Mesenchymal stem cell (in vitro differentiated cells and primary cell): ENCODE data around the gene IQCF5.
"Not testable (repeated sequence)": the region's sequence is repeated elsewhere in the genome, so short reads cannot be mapped to it uniquely, and the experiment has no call there.

Experiments used
- DNase-seq: peaks from one replicate; pipeline ENCODE4 v3.0.0-alpha.2; 2013
- H2AFZ ChIP-seq: one replicate; pipeline ENCODE4 v1.6.1; 2013; ENCODE audit warnings: low read depth, mild to moderate bottlenecking, control low read depth, inconsistent platforms, low read length, moderate library complexity
- H2AK5ac ChIP-seq: 2 replicates; pipeline ENCODE4 v1.6.1; 2013; ENCODE audit warnings: low read length, moderate library complexity, mild to moderate bottlenecking, inconsistent platforms; ENCODE audit not compliant: severe bottlenecking
- H2BK120ac ChIP-seq: one replicate; pipeline ENCODE4 v1.6.1; 2013; ENCODE audit warnings: low read depth, mild to moderate bottlenecking, inconsistent platforms, low read length, moderate library complexity
- H2BK12ac ChIP-seq, 2 experiments: one replicate each; pipeline ENCODE4 v1.6.1; 2013; ENCODE audit warnings: inconsistent platforms in 2 of 2, low read length in 2 of 2, mild to moderate bottlenecking in 2 of 2, moderate library complexity in 2 of 2, control low read depth in 1 of 2
- H2BK15ac ChIP-seq: one replicate; pipeline ENCODE4 v1.6.1; 2013; ENCODE audit warnings: mild to moderate bottlenecking, low read depth, inconsistent platforms; ENCODE audit not compliant: poor library complexity, severe bottlenecking
- H2BK5ac ChIP-seq: 2 replicates; pipeline ENCODE4 v1.6.1; 2013; ENCODE audit warnings: low read depth, mild to moderate bottlenecking, low read length, control low read depth, inconsistent platforms; ENCODE audit not compliant: poor library complexity, severe bottlenecking
- H3K14ac ChIP-seq, 2 experiments: one replicate each; pipeline ENCODE4 v1.6.1; 2013; ENCODE audit warnings: inconsistent platforms in 2 of 2, low read length in 2 of 2, control low read depth in 1 of 2, mild to moderate bottlenecking in 1 of 2, moderate library complexity in 1 of 2
- H3K18ac ChIP-seq, 2 experiments: one replicate each; pipeline ENCODE4 v1.6.1; 2013; ENCODE audit warnings: inconsistent platforms in 2 of 2, low read length in 2 of 2, control low read depth in 1 of 2, low read depth in 1 of 2, mild to moderate bottlenecking in 1 of 2
- H3K23ac ChIP-seq, 2 experiments: one replicate each; pipeline ENCODE4 v1.6.1; 2013; ENCODE audit warnings: inconsistent platforms in 2 of 2, low read length in 2 of 2, mild to moderate bottlenecking in 2 of 2, moderate library complexity in 2 of 2, control low read depth in 1 of 2
- H3K27ac ChIP-seq: 2 replicates; pipeline ENCODE4 v1.5.1; 2013; ENCODE audit warnings: mild to moderate bottlenecking, moderate library complexity, low read length, control low read depth, inconsistent platforms; ENCODE audit not compliant: poor library complexity, severe bottlenecking
- H3K27me3 ChIP-seq, 2 experiments: 2 replicates each; pipeline versions ENCODE4 v1.6.1 to v1.7.0; 2013; ENCODE audit warnings: low read length in 2 of 2, mild to moderate bottlenecking in 2 of 2, moderate library complexity in 2 of 2, control low read depth in 1 of 2, inconsistent platforms in 1 of 2; ENCODE audit not compliant: control insufficient read depth in 1 of 2, insufficient read depth in 1 of 2
- H3K36me3 ChIP-seq, 2 experiments: 2 replicates each; pipeline versions ENCODE4 v1.6.1 to v1.7.0; 2013; ENCODE audit warnings: low read length in 2 of 2, control low read depth in 1 of 2, inconsistent platforms in 1 of 2, low read depth in 1 of 2, mild to moderate bottlenecking in 1 of 2; ENCODE audit not compliant: insufficient read depth in 2 of 2, control insufficient read depth in 1 of 2
- H3K4ac ChIP-seq, 2 experiments: one replicate each; pipeline ENCODE4 v1.6.1; 2013; ENCODE audit warnings: inconsistent platforms in 2 of 2, low read length in 2 of 2, mild to moderate bottlenecking in 2 of 2, moderate library complexity in 2 of 2, control low read depth in 1 of 2, low read depth in 1 of 2
- H3K4me1 ChIP-seq: 2 replicates; pipeline ENCODE4 v1.6.1; 2013; ENCODE audit warnings: low read depth, low read length, control low read depth; ENCODE audit not compliant: control insufficient read depth, insufficient read depth
- H3K4me2 ChIP-seq: 2 replicates; pipeline ENCODE4 v1.6.1; 2013; ENCODE audit warnings: low read length, mild to moderate bottlenecking, inconsistent platforms; ENCODE audit not compliant: poor library complexity, severe bottlenecking
- H3K4me3 ChIP-seq, 2 experiments: 2 replicates each; pipeline versions ENCODE4 v1.5.1 to v1.7.0; 2013; ENCODE audit warnings: low read length in 2 of 2, mild to moderate bottlenecking in 2 of 2, control low read depth in 1 of 2, low read depth in 1 of 2; ENCODE audit not compliant: insufficient read depth in 1 of 2
- H3K79me1 ChIP-seq: replicated peaks from 2 replicates; pipeline ENCODE4 v1.6.1; 2013; ENCODE audit warnings: mild to moderate bottlenecking, control low read depth, low read length, inconsistent platforms; ENCODE audit not compliant: poor library complexity, severe bottlenecking
- H3K9ac ChIP-seq: 2 replicates; pipeline ENCODE4 v1.7.0; 2013; ENCODE audit warnings: mild to moderate bottlenecking, low read length, moderate library complexity
- H3K9me3 ChIP-seq: 2 replicates; pipeline ENCODE4 v1.7.0; 2013; ENCODE audit warnings: mild to moderate bottlenecking, low read length; ENCODE audit not compliant: control insufficient read depth
- H4K8ac ChIP-seq: one replicate; pipeline ENCODE4 v1.6.1; 2013; ENCODE audit warnings: inconsistent platforms, mild to moderate bottlenecking, low read length, moderate library complexity
- H4K91ac ChIP-seq: one replicate; pipeline ENCODE4 v1.6.1; 2013; ENCODE audit warnings: mild to moderate bottlenecking, low read length, inconsistent platforms
- WGBS: methylation state at CpG from one replicate; pipeline ENCODE4 v1.1.7; 2013; ENCODE audit warnings: mixed read lengths; 5-methylcytosine and 5-hydroxymethylcytosine counted together

The IQCF5 gene

GRCh38 chr3:51860703-51861665 is 14.4 kb downstream of the IQCF5 start, which contains the start of gene IQCF2:
Gene IQCF2, plus strand, starts transcription at chr3:51861615. Its CDS starts 52 bp downstream, at chr3:51861667.
- Histone ChIP-seq H3K4me1 (no peaks in the 10 kb centered on the region), H3K4me2 (no peak within 1 kb of the TSS), H3K18ac (no peak within 1 kb of the TSS), H3K4ac (no peak within 1 kb of the TSS), H3K9me3 (no peaks in the 10 kb centered on the region), H4K91ac (no peak within 1 kb of the TSS), H3K9ac (no peak within 1 kb of the TSS), H4K8ac (no peak within 1 kb of the TSS), H2AK5ac (no peak within 1 kb of the TSS), H3K4me3 (no peak within 1 kb of the TSS), H2BK120ac (no peak within 1 kb of the TSS), H3K27ac (no peak within 1 kb of the TSS), H3K79me1 (no peaks in the 10 kb centered on the region), H2BK15ac (no peak within 1 kb of the TSS), H2BK5ac (no peak within 1 kb of the TSS), H3K23ac (no peak within 1 kb of the TSS), H2AFZ (no peak within 1 kb of the TSS), H2BK12ac (no peak within 1 kb of the TSS), H3K27me3 (peaks cover 3 to 4% of the 10 kb centered on the region in 2 experiments), H3K36me3 (no peaks in the 10 kb centered on the region), H3K14ac (no peak within 1 kb of the TSS)
- WGBS: 81% methylated on average over 7 of the region's 7 CpGs
- no peak for DNase-seq

- H3K9me3 ChIP-seq, H2AK5ac ChIP-seq, H2BK15ac ChIP-seq, H3K4ac ChIP-seq, H2BK5ac ChIP-seq, H3K4me3 ChIP-seq, H3K4me1 ChIP-seq, H4K91ac ChIP-seq, H3K4me2 ChIP-seq, H3K9ac ChIP-seq, H3K14ac ChIP-seq, H3K27ac ChIP-seq, H3K23ac ChIP-seq, DNase-seq, H4K8ac ChIP-seq, H3K27me3 ChIP-seq, H2BK12ac ChIP-seq, H2AFZ ChIP-seq, H3K18ac ChIP-seq, H2BK120ac ChIP-seq, H3K79me1 ChIP-seq, H3K36me3 ChIP-seq: not testable (repeated sequence)
- 85% methylated on average over 1 of the region's 1 CpG for WGBS
Measured at GRCh38 chr3:51855411-51855810, 20.0 kb downstream of the IQCF5 start.

- Histone ChIP-seq H2AK5ac (no peak overlapping the region), H3K27me3 (peaks cover 0 to 11% of the 10 kb centered on the region in 2 experiments), H3K4ac (no peak overlapping the region), H3K14ac (no peak overlapping the region), H3K9me3 (peaks cover 5% of the 10 kb centered on the region), H3K4me3 (no peak overlapping the region), H2BK15ac (no peak overlapping the region), H4K8ac (no peak overlapping the region), H3K27ac (no peak overlapping the region), H2BK5ac (no peak overlapping the region), H3K9ac (no peak overlapping the region), H3K36me3 (no peaks in the 10 kb centered on the region), H3K79me1 (no peaks in the 10 kb centered on the region), H3K4me2 (no peak overlapping the region), H3K23ac (no peak overlapping the region), H2BK12ac (no peak overlapping the region), H2AFZ (no peak overlapping the region), H3K4me1 (no peaks in the 10 kb centered on the region), H4K91ac (no peak overlapping the region), H3K18ac (no peak overlapping the region), H2BK120ac (no peak overlapping the region)
- 83% methylated on average over 7 of the region's 7 CpGs for whole genome bisulfite sequencing
- no peak for DNase-seq
Measured at GRCh38 chr3:51845129-51845528, 30.3 kb downstream of the IQCF5 start.

- Histone ChIP-seq H2BK15ac (no peak overlapping the region), H2BK120ac (no peak overlapping the region), H3K79me1 (no peaks in the 10 kb centered on the region), H2AK5ac (no peak overlapping the region), H3K18ac (no peak overlapping the region), H3K4ac (no peak overlapping the region), H2BK12ac (no peak overlapping the region), H3K9ac (no peak overlapping the region), H3K14ac (no peak overlapping the region), H3K27me3 (peaks cover 0 to 6% of the 10 kb centered on the region in 2 experiments), H3K4me1 (no peaks in the 10 kb centered on the region), H4K91ac (no peak overlapping the region), H2BK5ac (no peak overlapping the region), H3K4me3 (no peak overlapping the region), H3K23ac (no peak overlapping the region), H3K4me2 (no peak overlapping the region), H2AFZ (no peak overlapping the region), H3K27ac (no peak overlapping the region), H3K36me3 (no peaks in the 10 kb centered on the region), H3K9me3 (peaks cover 6% of the 10 kb centered on the region), H4K8ac (no peak overlapping the region)
- no peak for DNase-seq
- WGBS: 85% methylated on average over 5 of the region's 5 CpGs
Measured at GRCh38 chr3:51836606-51837005, 38.8 kb downstream of the IQCF5 start.
